Gastroesophageal sphincter (tissue), 4 donors: Measurements from ENCODE around the gene CIZ1. TPM values are rescaled to one million over a fixed set of nuclear protein-coding genes. Genes with fewer than 3 reads are reported as not detected.

Source experiments
- ATAC-seq: fragments of 150-250 bp; one replicate; pipeline ENCODE4 v1.9.1; 2016; ENCODE audit warnings: mild to moderate bottlenecking, moderate library complexity
- H3K27ac ChIP-seq, 4 donors: fragments of 200-600 bp; sonication (generic) in 3 of 4; 1 replicate in 3 of 4; 2 replicates in 1 of 4; pipeline ENCODE4 v1.5.1; 2016 to 2019
- H3K27me3 ChIP-seq: fragments of 200-600 bp; sonication (generic); one replicate; pipeline ENCODE4 v1.5.1; 2019
- H3K36me3 ChIP-seq, 2 donors: fragments of 200-600 bp; sonication (generic); one replicate each; pipeline ENCODE4 v1.5.1; 2019; ENCODE audit warnings: control low read depth in 1 of 2
- H3K4me1 ChIP-seq, 3 donors: fragments of 200-600 bp; sonication (generic); 1 replicate in 2 of 3; 2 replicates in 1 of 3; pipeline ENCODE4 v1.5.1; 2016 to 2019; ENCODE audit warnings: control low read depth in 2 of 3
- H3K4me3 ChIP-seq, 2 donors: fragments of 200-600 bp; sonication (generic); one replicate each; pipeline ENCODE4 v1.5.1; 2019; ENCODE audit warnings: mild to moderate bottlenecking in 1 of 2, moderate library complexity in 1 of 2
- H3K9me3 ChIP-seq, 3 donors: fragments of 200-600 bp; sonication (generic); one replicate each; pipeline ENCODE4 v1.5.1; 2017 to 2019; ENCODE audit warnings: control low read depth in 2 of 3
- CTCF ChIP-seq, 4 experiments: fragments of 200-600 bp in 2 of 4; fragments of 450-650 bp in 2 of 4; sonication (generic) in 1 of 4; IDR thresholded peaks; one replicate each; pipeline ENCODE4 v1.5.1; 2017 to 2019; ENCODE audit warnings: antibody characterized with exemption in 4 of 4, mild to moderate bottlenecking in 2 of 4, moderate library complexity in 2 of 4
- EP300 ChIP-seq: sonication (generic); formaldehyde crosslinking; IDR thresholded peaks from one replicate; pipeline ENCODE4 v1.6.1; 2017; ENCODE audit warnings: antibody characterized with exemption, mild to moderate bottlenecking
- POLR2A ChIP-seq, 2 donors: fragments of 450-650 bp; IDR thresholded peaks; one replicate each; pipeline ENCODE4 v1.6.1; 2017; ENCODE audit warnings: antibody characterized with exemption in 2 of 2, mild to moderate bottlenecking in 2 of 2, moderate library complexity in 1 of 2
- POLR2AphosphoS5 ChIP-seq: sonication (generic); formaldehyde crosslinking; IDR thresholded peaks from one replicate; pipeline ENCODE4 v1.6.1; 2017; ENCODE audit warnings: antibody characterized with exemption
- WGBS, 2 donors: methylation state at CpG; one replicate each; pipeline ENCODE4 v1.1.5; 2018; ENCODE audit warnings: low coverage in 1 of 2; 5-methylcytosine and 5-hydroxymethylcytosine counted together
- total RNA-seq, 4 donors: library from RNA; depleted of rRNA; stranded (reverse); fragments of >200 nt; gene quantifications; one replicate each; pipeline ENCODE4 v1.1.0, GENCODE V29; 2016

CIZ1 gene
- total RNA-seq, 4 donors from 2014 or later: 41.7 to 83.9 (median 58.1) TPM

- Histone ChIP-seq H3K4me3 (no peak overlapping the region), H3K27ac (no peak overlapping the region), H3K27me3 (no peaks in the 10 kb centered on the region), H3K4me1 (peaks cover 0 to 12% (median 5%) of the 10 kb centered on the region in 3 donors), H3K36me3 (peaks cover 0 to 48% of the 10 kb centered on the region in 2 donors), H3K9me3 (no peaks in the 10 kb centered on the region)
- TF ChIP-seq EP300 (no peak), POLR2A (IDR thresholded peaks at IDR 0.05) (no peak), CTCF (IDR thresholded peaks at IDR 0.05) (no peak), POLR2AphosphoS5 (no peak)
- no peak for ATAC-seq
- WGBS, 2 donors: 80 to 93% methylated on average over 6 to 7 of the region's 16 CpGs
Observed at GRCh38 chr9:128116104-128117083, 75.0 kb downstream of the CIZ1 start.

Other genes with a start within 250 kb of the CIZ1 start
- 10 to 100 TPM in 3 of 4 donors, 1 to 10 TPM in 1; 7.0 to 22.0 (median 16.3) TPM for gene EEIG1, start 210.6 kb downstream of the CIZ1 start, total RNA-seq
- gene NAIF1, start 124.3 kb downstream of the CIZ1 start, total RNA-seq: 10 to 100 TPM in 1 of 4 donors, 1 to 10 TPM in 3; 5.3 to 11.4 (median 8.6) TPM
- gene SLC25A25, start 123.3 kb downstream of the CIZ1 start, total RNA-seq: 10 to 100 TPM; 16.1 to 64.1 (median 18.3) TPM
- 10 to 100 TPM; 46.1 to 85.8 (median 57.5) TPM for gene PTGES2, start 63.8 kb downstream of the CIZ1 start, total RNA-seq
- gene LCN2, start 42.1 kb downstream of the CIZ1 start, total RNA-seq: 100 to 1,000 TPM in 1 of 4 donors, 1 to 10 TPM in 1, under 1 TPM in 1, not detected in 1; 0.58 to 222 (median 1.4) TPM
- 100 to 1,000 TPM; 139 to 165 (median 145) TPM for gene BBLN, start 31.3 kb downstream of the CIZ1 start, total RNA-seq
- 10 to 100 TPM in 2 of 4 donors, 1 to 10 TPM in 2; 8.6 to 22.3 (median 14.4) TPM for gene DNM1, start 11.8 kb upstream of the CIZ1 start, total RNA-seq
- 100 to 1,000 TPM in 1 of 4 donors, 10 to 100 TPM in 3; 71.1 to 130 (median 83.1) TPM for gene GOLGA2, start 84.4 kb upstream of the CIZ1 start, total RNA-seq
- 10 to 100 TPM; 18.2 to 27.5 (median 24.5) TPM for gene SWI5, start 84.7 kb upstream of the CIZ1 start, total RNA-seq
- gene TRUB2, start 130.9 kb upstream of the CIZ1 start, total RNA-seq: 10 to 100 TPM in 1 of 4 donors, 1 to 10 TPM in 3; 5.1 to 11.4 (median 7.5) TPM
- gene COQ4, start 131.3 kb upstream of the CIZ1 start, total RNA-seq: 10 to 100 TPM; 25.8 to 40.5 (median 31.8) TPM
- gene SLC27A4, start 149.0 kb upstream of the CIZ1 start, total RNA-seq: 10 to 100 TPM; 14.3 to 34.3 (median 20.4) TPM
- gene URM1, start 179.8 kb upstream of the CIZ1 start, total RNA-seq: 10 to 100 TPM; 20.5 to 46.8 (median 30.2) TPM
- gene CERCAM, start 229.3 kb upstream of the CIZ1 start, total RNA-seq: 10 to 100 TPM; 18.0 to 30.0 (median 28.1) TPM